Aorta (tissue), 5 donors: ENCODE data around the gene HLA-A. TPM values are rescaled to one million over a fixed set of nuclear protein-coding genes. Genes with fewer than 3 reads are reported as not detected.

ENCODE experiments used
- ATAC-seq: fragments of 200-7000 bp; cut with Tn5 transposase; one replicate; pipeline ENCODE4 v1.9.1; 2022; ENCODE audit warnings: moderate library complexity; ENCODE audit not compliant: low FRiP score
- DNase-seq, 2 donors: peaks; one replicate each; pipeline ENCODE4 v3.0.0-alpha.2; 2020
- H3K27ac ChIP-seq, 2 donors: one replicate each; pipeline ENCODE4 v1.5.1; 2013; ENCODE audit warnings: low read length in 2 of 2, mild to moderate bottlenecking in 2 of 2, moderate library complexity in 2 of 2, control low read depth in 1 of 2, inconsistent platforms in 1 of 2, low read depth in 1 of 2
- H3K27me3 ChIP-seq, 2 donors: one replicate each; pipeline ENCODE4 v1.6.1; 2013; ENCODE audit warnings: control low read depth in 1 of 2, low read length in 1 of 2, mild to moderate bottlenecking in 1 of 2, moderate library complexity in 1 of 2; ENCODE audit not compliant: insufficient read depth in 2 of 2, control insufficient read depth in 1 of 2
- H3K36me3 ChIP-seq, 2 donors: one replicate each; pipeline ENCODE4 v1.6.1; 2013; ENCODE audit warnings: control low read depth in 1 of 2, low read length in 1 of 2, mild to moderate bottlenecking in 1 of 2; ENCODE audit not compliant: insufficient read depth in 2 of 2, control insufficient read depth in 1 of 2
- H3K4me1 ChIP-seq, 2 donors: one replicate each; pipeline ENCODE4 v1.6.1; 2013; ENCODE audit warnings: low read length in 2 of 2, control low read depth in 1 of 2, mild to moderate bottlenecking in 1 of 2, moderate library complexity in 1 of 2; ENCODE audit not compliant: insufficient read depth in 2 of 2, control insufficient read depth in 1 of 2
- H3K4me3 ChIP-seq, 2 donors: one replicate each; pipeline ENCODE4 v1.5.1; 2013; ENCODE audit warnings: low read length in 2 of 2, control low read depth in 1 of 2, mild to moderate bottlenecking in 1 of 2
- H3K9me3 ChIP-seq: one replicate; pipeline ENCODE4 v1.6.1; 2013; ENCODE audit warnings: mild to moderate bottlenecking, low read length; ENCODE audit not compliant: control insufficient read depth
- WGBS, 2 donors: extraction: QIAGEN DNeasy Blood & Tissue Kit; methylation state at CpG; one replicate each; pipeline ENCODE4 v1.1.7; 2013; 5-methylcytosine and 5-hydroxymethylcytosine counted together
- intact Hi-C, 2 donors: fragments of 100-400 bp; cut with DNase I; formaldehyde crosslinking; loops; one replicate each; pipeline versions ENCODE4 v1.14.2 to v1.15.0; 2022
- polyA plus RNA-seq, 2 donors: library from polyadenylated mRNA; stranded (reverse); fragments of 200-250 nt; gene quantifications; one replicate each; pipeline ENCODE4 v1.2.3, GENCODE V29; 2013
- total RNA-seq, 2 donors: library from RNA; stranded (reverse); fragmentation: NEBNext Ultra II Directional; extraction: Animal tissue kit (Norgen Biotek cat#: 25700); gene quantifications; one replicate each; pipeline ENCODE4 v1.2.1, GENCODE V29; 2021
- donor health status: healthy with polysubstance abuse.
- donor health status: Bipolar disorder and iron deficiency.
- donor health status: DM: no; HTN: no; CAD: no.
- donor health status: DM: no; HTN: no; CAD: no.
- donor health status: DM: yes; HTN: yes; CAD: no.

The HLA-A gene
- total and polyA plus RNA-seq, 4 donors, result 216 to 599 (median 497) TPM

- no peaks in the 10 kb centered on the region for H3K9me3 ChIP-seq
- no peaks in the 10 kb centered on the region for H3K27me3 ChIP-seq
- intact Hi-C loops, result loop anchor here (5.0 kb wide), 2 partner anchors 36 to 54 kb away; no protein-coding TSS in a partner anchor
- no peak for ATAC-seq
- peak overlapping the region in 1 of 2 donors; percentile 45 for H3K4me3 ChIP-seq
- no peak overlapping the region for H3K27ac ChIP-seq
- no peak for DNase-seq
- 0 to 3% methylated on average over 1 of the region's 1 CpG for WGBS, 2 donors
- H3K36me3 ChIP-seq, result no peaks in the 10 kb centered on the region
- no peaks in the 10 kb centered on the region for H3K4me1 ChIP-seq
Measured at GRCh38 chr6:29941471-29941870, 861 bp upstream of the HLA-A start.

GRCh38 chr6:29941916-29942274 is 437 bp upstream of the HLA-A start:
- Histone ChIP-seq H3K27ac (peak overlapping the region; percentile 69 to 71), H3K4me3 (peak overlapping the region; percentile 45 to 91), H3K27me3 (no peaks in the 10 kb centered on the region), H3K9me3 (no peaks in the 10 kb centered on the region), H3K4me1 (no peaks in the 10 kb centered on the region), H3K36me3 (no peaks in the 10 kb centered on the region)
- peak; percentile 59 for ATAC-seq
- 0% methylated on average over 5 of the region's 5 CpGs for WGBS, 2 donors
- intact Hi-C loops, result loop anchor here (5.0 kb wide), 2 partner anchors 35 to 55 kb away; no protein-coding TSS in a partner anchor
- DNase-seq, result no peak

- no peak for DNase-seq
- intact Hi-C loops, result loop anchor here (5.0 kb wide), 2 partner anchors 34 to 56 kb away; no protein-coding TSS in a partner anchor
Measured at GRCh38 chr6:29943053-29943966, 978 bp downstream of the HLA-A start.

GRCh38 chr6:29945281-29945820 is 3.0 kb downstream of the HLA-A start:
- H3K27ac ChIP-seq, result no peak overlapping the region
- no peak for ATAC-seq
- no peak overlapping the region for H3K4me3 ChIP-seq
- intact Hi-C loops, result no loop called here
- no peak for DNase-seq
- no peaks in the 10 kb centered on the region for H3K36me3 ChIP-seq
- no peaks in the 10 kb centered on the region for H3K9me3 ChIP-seq
- 67 to 88% methylated on average over 4 of the region's 4 CpGs for WGBS, 2 donors
- no peaks in the 10 kb centered on the region for H3K4me1 ChIP-seq
- H3K27me3 ChIP-seq, result no peaks in the 10 kb centered on the region

More at GRCh38 chr6:29943053-29943966, 978 bp downstream of the HLA-A start:
- H3K27ac ChIP-seq, result peak overlapping the region in 1 of 2 donors; percentile 42
- ATAC-seq, result peak; percentile 17
- H3K9me3 ChIP-seq, result no peaks in the 10 kb centered on the region
- no peaks in the 10 kb centered on the region for H3K4me1 ChIP-seq
- no peaks in the 10 kb centered on the region for H3K27me3 ChIP-seq
- no peaks in the 10 kb centered on the region for H3K36me3 ChIP-seq
- 37 to 47% methylated on average over 56 to 58 of the region's 58 CpGs for WGBS, 2 donors
- peak overlapping the region; percentile 63 to 64 for H3K4me3 ChIP-seq

- no peak overlapping the region for H3K27ac ChIP-seq
- no peaks in the 10 kb centered on the region for H3K9me3 ChIP-seq
- no peak for DNase-seq
- 62 to 69% methylated on average over 6 of the region's 6 CpGs for WGBS, 2 donors
- H3K4me1 ChIP-seq, result no peaks in the 10 kb centered on the region
- ATAC-seq, result no peak
- H3K36me3 ChIP-seq, result no peaks in the 10 kb centered on the region
- H3K27me3 ChIP-seq, result no peaks in the 10 kb centered on the region
- no peak overlapping the region for H3K4me3 ChIP-seq
- intact Hi-C loops, result no loop called here
Measured at GRCh38 chr6:29946223-29947076, 4.1 kb downstream of the HLA-A start.

GRCh38 chr6:29947077-29947980 is 5.0 kb downstream of the HLA-A start:
- 51 to 59% methylated on average over 3 of the region's 3 CpGs for WGBS, 2 donors
- Histone ChIP-seq H3K4me1 (no peaks in the 10 kb centered on the region), H3K9me3 (no peaks in the 10 kb centered on the region), H3K27ac (no peak overlapping the region), H3K36me3 (no peaks in the 10 kb centered on the region), H3K4me3 (no peak overlapping the region), H3K27me3 (no peaks in the 10 kb centered on the region)
- ATAC-seq (no peak), DNase-seq (no peak)
- intact Hi-C loops, result no loop called here

- Histone ChIP-seq H3K9me3 (no peaks in the 10 kb centered on the region), H3K36me3 (no peaks in the 10 kb centered on the region), H3K27me3 (no peaks in the 10 kb centered on the region), H3K27ac (no peak overlapping the region), H3K4me3 (no peak overlapping the region), H3K4me1 (no peaks in the 10 kb centered on the region)
- WGBS, 2 donors, result 83 to 97% methylated on average over 2 of the region's 2 CpGs
- ATAC-seq (no peak), DNase-seq (no peak)
- intact Hi-C loops, result no loop called here
Measured at GRCh38 chr6:29948277-29948676, 5.9 kb downstream of the HLA-A start.

- Histone ChIP-seq H3K36me3 (no peaks in the 10 kb centered on the region), H3K27ac (no peak overlapping the region), H3K4me1 (no peaks in the 10 kb centered on the region), H3K27me3 (no peaks in the 10 kb centered on the region), H3K4me3 (no peak overlapping the region), H3K9me3 (no peaks in the 10 kb centered on the region)
- DNase-seq (no peak), ATAC-seq (no peak)
- intact Hi-C loops, result no loop called here
- 60 to 63% methylated on average over 7 of the region's 7 CpGs for WGBS, 2 donors
Measured at GRCh38 chr6:29949934-29950333, 7.6 kb downstream of the HLA-A start.
